ENCODE results near the gene HTT. TPM values are rescaled to one million over a fixed set of nuclear protein-coding genes. Genes with fewer than 3 reads are reported as not detected.

The HTT gene
- total RNA-seq = 10 to 100 TPM; 50.5 to 59.3 (median 51.5) TPM

- Mint-ChIP-seq H3K36me3 (ENCODE audit: insufficient read depth) (peaks cover 4% of the 10 kb centered on the region), H3K4me1 (ENCODE audit: low read depth) (peaks cover 23% of the 10 kb centered on the region), H3K27me3 (ENCODE audit: low read depth) (no peaks in the 10 kb centered on the region), H3K9me3 (no peaks in the 10 kb centered on the region), H3K4me3 (peak within 1 kb of the TSS; percentile 89)
- ATAC-seq (peak; percentile 91 to 92), DNase-seq (peak; percentile 98)
Observed at GRCh38 chr4:3074078-3074845, at the start of gene HTT, which contains the start of gene HTT-AS. TSS of gene HTT (plus strand) at chr4:3074681. CDS start at chr4:3074826, 145 bp downstream. TSS of gene HTT-AS (minus strand) at chr4:3074538.

GRCh38 chr4:3025881-3026280 is 48.6 kb upstream of the HTT start:
- Mint-ChIP-seq H3K27me3 (ENCODE audit: low read depth) (peaks cover 4% of the 10 kb centered on the region), H3K4me3 (no peak overlapping the region), H3K4me1 (ENCODE audit: low read depth) (peaks cover 3% of the 10 kb centered on the region), H3K36me3 (ENCODE audit: insufficient read depth) (no peaks in the 10 kb centered on the region), H3K9me3 (peaks cover 7% of the 10 kb centered on the region)
- DNase-seq = no peak
- ATAC-seq = no peak

GRCh38 chr4:3026540-3026939 is 47.9 kb upstream of the HTT start:
- ATAC-seq (no peak), DNase-seq (no peak)
- Mint-ChIP-seq H3K27me3 (ENCODE audit: low read depth) (peaks cover 4% of the 10 kb centered on the region), H3K9me3 (peaks cover 7% of the 10 kb centered on the region), H3K4me1 (ENCODE audit: low read depth) (no peaks in the 10 kb centered on the region), H3K36me3 (ENCODE audit: insufficient read depth) (no peaks in the 10 kb centered on the region), H3K4me3 (no peak overlapping the region)

- DNase-seq = no peak
- no peaks in the 10 kb centered on the region for H3K36me3 Mint-ChIP-seq (ENCODE audit: insufficient read depth)
- peaks cover 1% of the 10 kb centered on the region for H3K27me3 Mint-ChIP-seq (ENCODE audit: low read depth)
- ATAC-seq = no peak
- H3K4me3 Mint-ChIP-seq = no peak overlapping the region
- no peaks in the 10 kb centered on the region for H3K9me3 Mint-ChIP-seq
- no peaks in the 10 kb centered on the region for H3K4me1 Mint-ChIP-seq (ENCODE audit: low read depth)
Observed at GRCh38 chr4:3029464-3029863, 45.0 kb upstream of the HTT start.

GRCh38 chr4:3030566-3031356 is 43.7 kb upstream of the HTT start:
- DNase-seq = no peak
- H3K4me1 Mint-ChIP-seq (ENCODE audit: low read depth) = no peaks in the 10 kb centered on the region
- no peaks in the 10 kb centered on the region for H3K9me3 Mint-ChIP-seq
- no peaks in the 10 kb centered on the region for H3K36me3 Mint-ChIP-seq (ENCODE audit: insufficient read depth)
- no peak for ATAC-seq
- H3K4me3 Mint-ChIP-seq = no peak overlapping the region
- H3K27me3 Mint-ChIP-seq (ENCODE audit: low read depth) = peaks cover 1% of the 10 kb centered on the region

GRCh38 chr4:3031357-3032082 is 43.0 kb upstream of the HTT start:
- Mint-ChIP-seq H3K27me3 (ENCODE audit: low read depth) (peaks cover 1% of the 10 kb centered on the region), H3K36me3 (ENCODE audit: insufficient read depth) (no peaks in the 10 kb centered on the region), H3K9me3 (no peaks in the 10 kb centered on the region), H3K4me1 (ENCODE audit: low read depth) (no peaks in the 10 kb centered on the region), H3K4me3 (no peak overlapping the region)
- ATAC-seq = no peak
- no peak for DNase-seq

- Mint-ChIP-seq H3K27me3 (ENCODE audit: low read depth) (peaks cover 5% of the 10 kb centered on the region), H3K9me3 (no peaks in the 10 kb centered on the region), H3K4me1 (ENCODE audit: low read depth) (peaks cover 18% of the 10 kb centered on the region), H3K36me3 (ENCODE audit: insufficient read depth) (no peaks in the 10 kb centered on the region), H3K4me3 (no peak overlapping the region)
- DNase-seq = no peak
- no peak for ATAC-seq
Observed at GRCh38 chr4:3034231-3034630, 40.2 kb upstream of the HTT start.

GRCh38 chr4:3035249-3035648 is 39.2 kb upstream of the HTT start:
- no peaks in the 10 kb centered on the region for H3K36me3 Mint-ChIP-seq (ENCODE audit: insufficient read depth)
- peaks cover 5% of the 10 kb centered on the region for H3K27me3 Mint-ChIP-seq (ENCODE audit: low read depth)
- H3K4me1 Mint-ChIP-seq (ENCODE audit: low read depth) = peaks cover 18% of the 10 kb centered on the region
- ATAC-seq (no peak), DNase-seq (no peak)
- no peaks in the 10 kb centered on the region for H3K9me3 Mint-ChIP-seq
- H3K4me3 Mint-ChIP-seq = no peak overlapping the region

GRCh38 chr4:3035674-3036073 is 38.8 kb upstream of the HTT start:
- no peak for ATAC-seq
- Mint-ChIP-seq H3K4me1 (ENCODE audit: low read depth) (peaks cover 21% of the 10 kb centered on the region), H3K27me3 (ENCODE audit: low read depth) (peaks cover 5% of the 10 kb centered on the region), H3K4me3 (no peak overlapping the region), H3K9me3 (no peaks in the 10 kb centered on the region), H3K36me3 (ENCODE audit: insufficient read depth) (no peaks in the 10 kb centered on the region)
- DNase-seq = no peak

- H3K4me1 Mint-ChIP-seq (ENCODE audit: low read depth) = peaks cover 23% of the 10 kb centered on the region
- ATAC-seq = no peak
- H3K9me3 Mint-ChIP-seq = no peaks in the 10 kb centered on the region
- H3K36me3 Mint-ChIP-seq (ENCODE audit: insufficient read depth) = no peaks in the 10 kb centered on the region
- H3K27me3 Mint-ChIP-seq (ENCODE audit: low read depth) = peaks cover 5% of the 10 kb centered on the region
- no peak overlapping the region for H3K4me3 Mint-ChIP-seq
- no peak for DNase-seq
Observed at GRCh38 chr4:3036131-3036952, 38.1 kb upstream of the HTT start.

- no peak for DNase-seq
- H3K4me1 Mint-ChIP-seq (ENCODE audit: low read depth) = peaks cover 34% of the 10 kb centered on the region
- H3K9me3 Mint-ChIP-seq = no peaks in the 10 kb centered on the region
Observed at GRCh38 chr4:3037957-3038461, 36.5 kb upstream of the HTT start.

GRCh38 chr4:3039706-3040366 is 34.6 kb upstream of the HTT start:
- no peaks in the 10 kb centered on the region for H3K36me3 Mint-ChIP-seq (ENCODE audit: insufficient read depth)
- H3K27me3 Mint-ChIP-seq (ENCODE audit: low read depth) = peaks cover 5% of the 10 kb centered on the region
- no peak overlapping the region for H3K4me3 Mint-ChIP-seq
- H3K4me1 Mint-ChIP-seq (ENCODE audit: low read depth) = peaks cover 39% of the 10 kb centered on the region
- no peaks in the 10 kb centered on the region for H3K9me3 Mint-ChIP-seq
- no peak for DNase-seq
- no peak for ATAC-seq

More at GRCh38 chr4:3037957-3038461, 36.5 kb upstream of the HTT start:
- no peaks in the 10 kb centered on the region for H3K36me3 Mint-ChIP-seq (ENCODE audit: insufficient read depth)
- ATAC-seq = no peak
- H3K27me3 Mint-ChIP-seq (ENCODE audit: low read depth) = peaks cover 5% of the 10 kb centered on the region
- H3K4me3 Mint-ChIP-seq = peak overlapping the region; percentile 54
